B cell (primary cell): Measurements from ENCODE around the gene NTNG1. TPM values are rescaled to one million over a fixed set of nuclear protein-coding genes. Genes with fewer than 3 reads are reported as not detected.

Experiments
- ATAC-seq: fragments of 200-7000 bp; cut with Tn5 transposase; one replicate; pipeline ENCODE4 v1.10.0; 2021; ENCODE audit warnings: low read depth, mild to moderate bottlenecking, moderate number of reproducible peaks, moderate library complexity
- CTCF ChIA-PET: fragments of 350-600 bp; sonication (Branson Sonifier 250); formaldehyde crosslinking; loops from one replicate; lab custom pipeline; 2021; ENCODE audit warnings: antibody characterized with exemption, inconsistent platforms; lab: Charles Lee
- POLR2A ChIA-PET: fragments of 350-600 bp; sonication (Branson Sonifier 250); formaldehyde crosslinking; loops from one replicate; lab custom pipeline; 2021; ENCODE audit warnings: antibody characterized with exemption; lab: Charles Lee
- DNase-seq: peaks from one replicate; pipeline ENCODE4 v3.0.0; 2013
- H2AFZ ChIP-seq: 2 replicates; pipeline ENCODE4 v1.6.1; 2012; ENCODE audit warnings: mild to moderate bottlenecking, low read depth, low read length; ENCODE audit not compliant: insufficient read depth, poor library complexity, severe bottlenecking
- H3K27ac ChIP-seq, 2 donors: 1 replicate in 1 of 2; 2 replicates in 1 of 2; pipeline ENCODE4 v1.5.1; 2012 to 2013; ENCODE audit warnings: low read length in 2 of 2, mild to moderate bottlenecking in 2 of 2, moderate library complexity in 1 of 2
- H3K27me3 ChIP-seq, 4 experiments: fragments of 200-600 bp in 1 of 4; sonication (generic) in 1 of 4; replicated peaks in 1 of 4; 1 replicate in 2 of 4; 2 replicates in 2 of 4; pipeline versions ENCODE4 v1.6.1 to v1.7.0; 2013 to 2016; ENCODE audit warnings: low read length in 3 of 4, mild to moderate bottlenecking in 2 of 4, mixed read lengths in 1 of 4, moderate library complexity in 1 of 4; ENCODE audit not compliant: insufficient read depth in 4 of 4, control insufficient read depth in 3 of 4; ENCODE audit errors: control extremely low read depth in 1 of 4
- H3K36me3 ChIP-seq, 2 experiments: replicated peaks in 1 of 2; 1 replicate in 1 of 2; 2 replicates in 1 of 2; pipeline versions ENCODE4 v1.6.1 to v1.7.1; 2013; ENCODE audit warnings: low read length in 1 of 2; ENCODE audit not compliant: insufficient read depth in 2 of 2, control insufficient read depth in 1 of 2; ENCODE audit errors: control extremely low read depth in 1 of 2, extremely low read depth in 1 of 2
- H3K4me1 ChIP-seq, 2 donors: fragments of 200-600 bp in 1 of 2; sonication (generic) in 1 of 2; 1 replicate in 1 of 2; 2 replicates in 1 of 2; pipeline versions ENCODE4 v1.5.1 to v1.6.1; 2013 to 2017; ENCODE audit warnings: low read length in 2 of 2; ENCODE audit not compliant: control insufficient read depth in 2 of 2, insufficient read depth in 2 of 2
- H3K4me2 ChIP-seq: replicated peaks from 2 replicates; pipeline ENCODE3; 2012; ENCODE audit warnings: mild to moderate bottlenecking, low read depth, low read length; ENCODE audit not compliant: poor library complexity, severe bottlenecking
- H3K4me3 ChIP-seq, 5 experiments: fragments of 200-600 bp in 1 of 5; sonication (generic) in 1 of 5; 1 replicate in 3 of 5; 2 replicates in 2 of 5; pipeline versions ENCODE4 v1.5.1 to v1.7.0; 2011 to 2016; ENCODE audit warnings: low read length in 4 of 5, mild to moderate bottlenecking in 4 of 5, low read depth in 2 of 5, control low read depth in 1 of 5, moderate library complexity in 1 of 5; ENCODE audit not compliant: insufficient read depth in 1 of 5; ENCODE audit errors: control extremely low read depth in 1 of 5, extremely low read depth in 1 of 5
- H3K79me2 ChIP-seq: fragments of 200-600 bp; sonication (generic); one replicate; pipeline ENCODE4 v1.6.0; 2016; ENCODE audit warnings: low read length; ENCODE audit not compliant: control insufficient read depth, insufficient read depth
- H3K9ac ChIP-seq: fragments of 200-600 bp; sonication (generic); 2 replicates; pipeline ENCODE4 v1.6.1; 2017; ENCODE audit warnings: mild to moderate bottlenecking, low read length, moderate library complexity
- H3K9me3 ChIP-seq, 3 donors: one replicate each; pipeline versions ENCODE4 v1.6.1 to v1.7.1; 2013; ENCODE audit warnings: low read length in 2 of 3; ENCODE audit not compliant: control insufficient read depth in 2 of 3, insufficient read depth in 1 of 3; ENCODE audit errors: control extremely low read depth in 1 of 3
- H4K20me1 ChIP-seq: 2 replicates; pipeline ENCODE4 v1.6.0; 2012; ENCODE audit warnings: mild to moderate bottlenecking, low read length; ENCODE audit not compliant: insufficient read depth, control insufficient read depth, poor library complexity, severe bottlenecking
- H3K27ac Mint-ChIP-seq: one replicate; pipeline ENCODE4 v1.8.0; 2021; ENCODE audit warnings: mixed read lengths
- H3K27me3 Mint-ChIP-seq: one replicate; pipeline ENCODE4 v1.8.0; 2021; ENCODE audit warnings: mixed read lengths
- H3K4me1 Mint-ChIP-seq: one replicate; pipeline ENCODE4 v1.8.0; 2021; ENCODE audit warnings: mixed read lengths
- H3K4me3 Mint-ChIP-seq: one replicate; pipeline ENCODE4 v1.8.0; 2021; ENCODE audit warnings: mixed read lengths
- H3K9me3 Mint-ChIP-seq: one replicate; pipeline ENCODE4 v1.8.0; 2022; ENCODE audit warnings: mixed read lengths; ENCODE audit not compliant: insufficient read depth
- CTCF ChIP-seq: fragments of 200-600 bp; IDR thresholded peaks from one replicate; pipeline ENCODE4 v1.8.0; 2022; ENCODE audit warnings: antibody characterized with exemption, mild to moderate bottlenecking
- EZH2 ChIP-seq: IDR thresholded peaks from 2 replicates; pipeline ENCODE4 v1.6.1; 2012; ENCODE audit warnings: borderline replicate concordance, low read depth, mild to moderate bottlenecking, moderate library complexity, low read length; ENCODE audit not compliant: insufficient read depth, poor library complexity, severe bottlenecking
- WGBS: methylation state at CpG from one replicate; pipeline ENCODE4 v1.1.5; 2013; ENCODE audit warnings: missing lambda C conversion rate; ENCODE audit not compliant: insufficient coverage; 5-methylcytosine and 5-hydroxymethylcytosine counted together
- intact Hi-C: fragments of 100-400 bp; cut with micrococcal nuclease; formaldehyde crosslinking; loops from one replicate; pipeline ENCODE4 v1.10.0; 2022
- polyA plus RNA-seq: library from polyadenylated mRNA; depleted of rRNA; stranded (reverse); fragments of >200 nt; gene quantifications from 2 replicates; pipeline ENCODE4 v1.2.3, GENCODE V29; 2012
- total RNA-seq, 2 donors: library from RNA; stranded (reverse); fragments of 120-200 nt in 1 of 2; gene quantifications; 1 replicate in 1 of 2; 2 replicates in 1 of 2; pipeline versions ENCODE4 v1.2.3 to v1.2.4, GENCODE V29; 2013 to 2022

Gene NTNG1
- total and polyA plus RNA-seq, 2 donors (not counting 1 experiment from before 2014, with no cell fraction given) = 2.8 to 3.7 TPM

- WGBS = 100% methylated on average over 3 of the region's 5 CpGs
- no peak overlapping the region for H3K9ac ChIP-seq
- no peaks in the 10 kb centered on the region for H3K36me3 ChIP-seq
- no peak overlapping the region for H3K27ac ChIP-seq
- H3K27me3 Mint-ChIP-seq = no peaks in the 10 kb centered on the region
- no peak overlapping the region for H3K4me2 ChIP-seq
- H3K27me3 ChIP-seq = no peaks in the 10 kb centered on the region
- H3K27ac Mint-ChIP-seq = no peak overlapping the region
- no peak overlapping the region for H3K4me3 ChIP-seq
- no peaks in the 10 kb centered on the region for H3K9me3 ChIP-seq
- H3K4me1 ChIP-seq = peaks cover 16 to 34% of the 10 kb centered on the region in 2 donors
- no peaks in the 10 kb centered on the region for H4K20me1 ChIP-seq
- peaks cover 43% of the 10 kb centered on the region for H3K4me1 Mint-ChIP-seq
- ATAC-seq (no peak), DNase-seq (no peak)
- ChIA-PET CTCF (interaction anchor here (3.2 kb wide), 1 partner anchor 23 kb away, joined by 9 read pairs; no protein-coding TSS in a partner anchor), POLR2A (interaction anchor here (0.6 kb wide), 1 partner anchor 65 kb away, joined by 10 read pairs; no protein-coding TSS in a partner anchor)
- no peaks in the 10 kb centered on the region for H3K9me3 Mint-ChIP-seq
- H3K79me2 ChIP-seq = no peaks in the 10 kb centered on the region
- TF ChIP-seq EZH2 (no peak), CTCF (no peak)
- intact Hi-C loops = loop anchor here (5.0 kb wide), 1 partner anchor 112 kb away; the partner anchor contains the start of gene NTNG1
- no peak overlapping the region for H3K4me3 Mint-ChIP-seq
- H2AFZ ChIP-seq = no peak overlapping the region
Observed at GRCh38 chr1:107254306-107254705, 113.5 kb downstream of the NTNG1 start.

GRCh38 chr1:107255469-107255868 lies 114.6 kb downstream of the NTNG1 start:
- Mint-ChIP-seq H3K4me3 (no peak overlapping the region), H3K27ac (no peak overlapping the region), H3K27me3 (no peaks in the 10 kb centered on the region), H3K4me1 (peaks cover 34% of the 10 kb centered on the region), H3K9me3 (no peaks in the 10 kb centered on the region)
- TF ChIP-seq EZH2 = no peak
- TF ChIP-seq CTCF = no peak
- ChIA-PET POLR2A (no interaction called here), CTCF (interaction anchor here (1.1 to 1.5 kb wide), 2 partner anchors 8 to 274 kb away, joined by 3 to 5 read pairs; no protein-coding TSS in a partner anchor)
- WGBS = no CpG with 5 or more reads among the region's 3 CpGs
- H3K9me3 ChIP-seq = no peaks in the 10 kb centered on the region
- H3K27me3 ChIP-seq = no peaks in the 10 kb centered on the region
- no peaks in the 10 kb centered on the region for H3K36me3 ChIP-seq
- H3K79me2 ChIP-seq = no peaks in the 10 kb centered on the region
- H3K4me3 ChIP-seq = no peak overlapping the region
- no peak overlapping the region for H3K4me2 ChIP-seq
- no peak overlapping the region for H2AFZ ChIP-seq
- intact Hi-C loops = no loop called here
- H4K20me1 ChIP-seq = no peaks in the 10 kb centered on the region
- no peak overlapping the region for H3K9ac ChIP-seq
- DNase-seq = no peak
- H3K27ac ChIP-seq = no peak overlapping the region
- peaks cover 10 to 26% of the 10 kb centered on the region in 2 donors for H3K4me1 ChIP-seq
- ATAC-seq = no peak
